GM12873 (cell line): ENCODE results near the gene RHOBTB1.

Experiments
- TF ChIP-seq, protein P1 (sequence below): IDR thresholded peaks from 2 replicates; pipeline ENCODE4 v1.5.1; 2012; ENCODE audit warnings: low read depth, mild to moderate bottlenecking, moderate library complexity, low read length, control low read depth; ENCODE audit not compliant: insufficient read depth; ENCODE audit errors: missing control alignments

RHOBTB1 gene

DNA sequence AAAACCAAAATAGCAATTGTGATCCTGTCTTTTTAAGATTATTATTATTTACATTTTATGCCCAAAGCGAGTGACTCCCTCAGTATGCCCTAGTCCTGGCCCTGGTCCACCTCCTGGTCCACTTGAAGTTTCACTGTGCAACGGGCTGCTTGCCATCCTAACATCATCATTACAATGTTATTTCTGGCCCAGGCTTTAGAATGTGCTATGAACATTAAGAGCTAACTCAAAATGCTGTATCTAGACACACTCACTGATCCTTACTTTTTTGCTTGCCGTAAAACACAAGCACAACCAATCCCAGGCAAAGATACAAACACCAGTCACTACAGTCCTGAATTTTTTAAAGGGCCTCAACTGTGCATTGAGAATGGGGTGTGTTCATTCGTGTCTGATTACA lies 38.4 kb downstream of the RHOBTB1 start:
- TF ChIP-seq, protein P1, sequence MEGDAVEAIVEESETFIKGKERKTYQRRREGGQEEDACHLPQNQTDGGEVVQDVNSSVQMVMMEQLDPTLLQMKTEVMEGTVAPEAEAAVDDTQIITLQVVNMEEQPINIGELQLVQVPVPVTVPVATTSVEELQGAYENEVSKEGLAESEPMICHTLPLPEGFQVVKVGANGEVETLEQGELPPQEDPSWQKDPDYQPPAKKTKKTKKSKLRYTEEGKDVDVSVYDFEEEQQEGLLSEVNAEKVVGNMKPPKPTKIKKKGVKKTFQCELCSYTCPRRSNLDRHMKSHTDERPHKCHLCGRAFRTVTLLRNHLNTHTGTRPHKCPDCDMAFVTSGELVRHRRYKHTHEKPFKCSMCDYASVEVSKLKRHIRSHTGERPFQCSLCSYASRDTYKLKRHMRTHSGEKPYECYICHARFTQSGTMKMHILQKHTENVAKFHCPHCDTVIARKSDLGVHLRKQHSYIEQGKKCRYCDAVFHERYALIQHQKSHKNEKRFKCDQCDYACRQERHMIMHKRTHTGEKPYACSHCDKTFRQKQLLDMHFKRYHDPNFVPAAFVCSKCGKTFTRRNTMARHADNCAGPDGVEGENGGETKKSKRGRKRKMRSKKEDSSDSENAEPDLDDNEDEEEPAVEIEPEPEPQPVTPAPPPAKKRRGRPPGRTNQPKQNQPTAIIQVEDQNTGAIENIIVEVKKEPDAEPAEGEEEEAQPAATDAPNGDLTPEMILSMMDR = no peak

DNA sequence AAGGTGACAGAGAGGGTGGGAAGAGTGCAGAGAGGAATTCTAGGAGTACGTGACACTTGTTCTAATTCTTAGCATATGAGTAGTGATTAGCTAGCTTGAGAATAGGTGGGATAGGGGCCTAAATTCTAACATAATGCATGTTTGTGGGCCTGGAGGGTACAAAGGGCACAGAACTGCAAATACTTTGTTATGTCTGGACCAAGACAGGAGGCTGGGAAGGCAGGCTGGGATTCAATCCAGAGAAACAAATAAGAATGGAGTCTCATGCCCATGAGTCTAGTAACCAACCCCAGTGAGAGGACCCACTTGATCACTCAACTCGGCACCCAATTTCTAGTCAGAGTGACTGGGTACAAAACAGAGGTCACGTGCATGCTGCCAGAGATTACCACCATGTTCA lies 40.9 kb downstream of the RHOBTB1 start:
- TF ChIP-seq, protein P1 = no peak

- TF ChIP-seq, protein P1 = no peak
These were observed 42.3 kb downstream of the RHOBTB1 start for GRCh38 chr10:60901561-60902235.

GRCh38 chr10:60899266-60899665 lies 44.7 kb downstream of the RHOBTB1 start:
- TF ChIP-seq, protein P1 = no peak

DNA sequence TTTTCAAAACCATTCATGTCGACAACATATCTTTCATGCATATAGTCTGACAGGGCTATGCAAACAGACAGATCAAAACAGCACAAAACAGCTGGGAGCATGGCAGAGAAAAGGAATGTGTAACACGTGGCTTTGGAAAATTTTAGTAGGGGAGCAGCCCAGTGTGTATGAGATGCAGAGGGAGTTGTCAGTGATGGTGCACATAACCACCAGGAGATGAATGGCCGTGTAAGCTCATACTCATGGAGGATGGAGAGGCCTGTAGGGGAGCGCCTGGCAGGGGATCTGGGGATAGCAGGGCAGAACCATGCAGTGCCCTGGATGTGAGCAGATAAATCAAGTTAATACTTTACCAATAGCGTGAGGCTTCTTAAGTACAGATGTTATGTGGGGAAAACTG lies 45.7 kb downstream of the RHOBTB1 start:
- TF ChIP-seq, protein P1 = no peak

- TF ChIP-seq, protein P1 = no peak
These were observed 47.2 kb downstream of the RHOBTB1 start for GRCh38 chr10:60896810-60897209.

DNA sequence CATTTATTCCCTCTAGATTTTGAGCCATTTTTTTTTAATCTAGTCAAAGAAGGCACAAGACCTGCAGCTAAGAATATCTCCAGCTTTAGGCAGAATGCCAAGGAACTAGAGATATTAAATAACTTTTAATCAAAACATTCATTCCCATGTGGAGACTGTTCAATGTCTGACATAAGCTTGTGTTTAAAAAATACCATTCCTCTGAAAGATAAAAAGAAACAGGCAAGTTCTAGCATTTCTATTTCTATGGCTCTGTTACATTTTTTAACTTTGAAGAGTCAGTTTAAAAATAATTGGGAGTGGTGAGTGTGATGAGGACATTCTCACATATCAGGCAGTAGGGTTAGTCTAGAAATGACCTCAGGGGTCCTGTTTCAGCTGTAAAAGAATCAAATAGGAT lies 48.0 kb downstream of the RHOBTB1 start:
- TF ChIP-seq, protein P1 = no peak

DNA sequence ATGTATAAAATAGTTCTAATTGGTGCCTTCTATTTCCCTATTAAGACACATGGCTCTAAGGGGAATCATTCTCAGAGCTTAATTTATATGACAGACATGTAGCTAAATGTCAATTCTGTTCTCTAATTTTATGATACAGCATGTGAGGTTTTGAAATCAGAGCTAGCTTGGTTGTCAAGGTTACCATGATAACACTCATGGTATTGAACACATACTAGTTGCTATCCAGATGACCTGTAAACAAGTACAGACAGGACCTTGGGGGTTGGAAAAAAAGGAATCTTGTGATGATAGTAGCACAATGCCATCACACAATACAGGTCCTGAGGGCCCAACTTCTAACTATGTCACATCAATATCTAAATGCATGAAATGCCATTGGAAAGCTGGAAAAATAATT lies 49.2 kb downstream of the RHOBTB1 start:
- TF ChIP-seq, protein P1 = no peak
